Thyroid gland (tissue), 4 donors: ENCODE results near the gene SAMD9.

Source experiments
- POLR2A ChIP-seq, 2 donors: fragments of 450-650 bp; IDR thresholded peaks; one replicate each; pipeline ENCODE4 v1.6.1; 2017; ENCODE audit warnings: antibody characterized with exemption in 2 of 2, mild to moderate bottlenecking in 2 of 2, moderate library complexity in 1 of 2
- TF ChIP-seq, protein P1 (sequence below), 6 experiments: fragments of 200-600 bp in 3 of 6; fragments of 450-650 bp in 3 of 6; sonication (generic) in 3 of 6; IDR thresholded peaks; one replicate each; pipeline ENCODE4 v1.5.1; 2016 to 2019; ENCODE audit warnings: antibody characterized with exemption in 6 of 6, mild to moderate bottlenecking in 2 of 6, inconsistent platforms in 1 of 6, moderate library complexity in 1 of 6

DNA sequence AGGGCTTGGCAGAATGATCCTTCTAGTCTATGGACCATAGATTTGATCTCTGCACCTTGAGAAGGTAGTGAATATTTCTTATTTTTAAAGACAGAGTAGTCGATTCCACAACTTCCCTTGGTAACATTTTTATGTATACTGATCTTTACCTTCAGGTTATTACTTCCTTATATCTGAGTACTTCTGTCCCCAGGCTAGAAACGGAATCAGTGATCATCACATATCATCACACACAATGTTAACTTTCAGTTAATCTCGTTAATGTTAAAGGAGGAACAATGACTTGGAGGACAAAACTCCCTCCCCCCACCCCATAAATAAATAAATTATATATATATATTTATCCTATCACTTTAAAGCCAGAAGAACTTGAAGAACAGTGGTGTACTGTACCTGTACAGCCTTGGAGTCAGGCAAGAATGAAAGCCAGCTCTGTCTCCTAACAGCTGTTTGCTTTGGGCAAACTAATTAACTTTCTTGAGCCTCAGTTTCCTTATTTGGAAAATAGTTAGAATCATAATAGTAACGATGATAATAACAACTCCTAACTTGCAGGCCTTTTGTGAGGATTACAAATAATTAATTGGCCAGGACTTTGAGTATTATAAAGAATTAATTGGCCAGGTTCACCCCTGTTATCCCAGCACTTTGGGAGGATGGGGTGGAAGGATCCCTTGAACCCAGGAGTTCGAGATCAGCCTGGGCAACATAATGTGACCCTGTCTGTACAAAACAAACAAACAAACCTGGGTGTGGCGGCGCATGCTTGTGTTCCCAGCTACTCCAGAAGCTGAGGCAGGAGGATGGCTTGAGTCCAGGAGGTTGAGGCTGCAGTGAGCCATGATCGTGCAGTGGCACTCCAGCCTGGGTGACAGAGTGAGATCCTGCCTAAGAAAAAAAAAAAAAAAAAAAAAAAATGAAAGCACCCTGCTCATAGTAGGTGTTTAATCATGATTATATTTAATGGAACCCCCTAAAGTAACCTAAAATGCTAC is 63.5 kb downstream of the SAMD9 start:
- TF ChIP-seq, protein P1, sequence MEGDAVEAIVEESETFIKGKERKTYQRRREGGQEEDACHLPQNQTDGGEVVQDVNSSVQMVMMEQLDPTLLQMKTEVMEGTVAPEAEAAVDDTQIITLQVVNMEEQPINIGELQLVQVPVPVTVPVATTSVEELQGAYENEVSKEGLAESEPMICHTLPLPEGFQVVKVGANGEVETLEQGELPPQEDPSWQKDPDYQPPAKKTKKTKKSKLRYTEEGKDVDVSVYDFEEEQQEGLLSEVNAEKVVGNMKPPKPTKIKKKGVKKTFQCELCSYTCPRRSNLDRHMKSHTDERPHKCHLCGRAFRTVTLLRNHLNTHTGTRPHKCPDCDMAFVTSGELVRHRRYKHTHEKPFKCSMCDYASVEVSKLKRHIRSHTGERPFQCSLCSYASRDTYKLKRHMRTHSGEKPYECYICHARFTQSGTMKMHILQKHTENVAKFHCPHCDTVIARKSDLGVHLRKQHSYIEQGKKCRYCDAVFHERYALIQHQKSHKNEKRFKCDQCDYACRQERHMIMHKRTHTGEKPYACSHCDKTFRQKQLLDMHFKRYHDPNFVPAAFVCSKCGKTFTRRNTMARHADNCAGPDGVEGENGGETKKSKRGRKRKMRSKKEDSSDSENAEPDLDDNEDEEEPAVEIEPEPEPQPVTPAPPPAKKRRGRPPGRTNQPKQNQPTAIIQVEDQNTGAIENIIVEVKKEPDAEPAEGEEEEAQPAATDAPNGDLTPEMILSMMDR (IDR thresholded peaks at IDR 0.05): no peak
- no peak for TF ChIP-seq POLR2A (IDR thresholded peaks at IDR 0.05)
